Fibroblast of mammary gland (primary cell): Measurements from ENCODE around the gene MOB3B.

Source experiments
- DNase-seq: peaks from one replicate; pipeline ENCODE4 v3.0.0-alpha.2; 2010; ENCODE audit warnings: low read depth
- H3K4me3 ChIP-seq: 2 replicates; pipeline ENCODE4 v1.5.1; 2011; ENCODE audit warnings: low read depth, mild to moderate bottlenecking, low read length, moderate library complexity; ENCODE audit not compliant: control insufficient read depth
- CTCF ChIP-seq: conservative IDR thresholded peaks from 2 replicates; pipeline ENCODE4 v1.5.1; 2011; ENCODE audit warnings: low read depth, low read length, inconsistent platforms; ENCODE audit not compliant: control insufficient read depth, insufficient read depth

Gene MOB3B

GRCh38 chr9:27337236-27337635 lies 192.4 kb downstream of the MOB3B start:
- no peak for TF ChIP-seq CTCF
- no peak for DNase-seq
- no peak overlapping the region for H3K4me3 ChIP-seq

- TF ChIP-seq CTCF, result no peak
- no peak for DNase-seq
- H3K4me3 ChIP-seq, result no peak overlapping the region
Observed at GRCh38 chr9:27336829-27337228, 192.8 kb downstream of the MOB3B start.

- no peak overlapping the region for H3K4me3 ChIP-seq
- TF ChIP-seq CTCF, result no peak
- DNase-seq, result no peak
Observed at GRCh38 chr9:27336126-27336525, 193.5 kb downstream of the MOB3B start.

- DNase-seq, result no peak
- no peak for TF ChIP-seq CTCF
- no peak overlapping the region for H3K4me3 ChIP-seq
Observed at GRCh38 chr9:27335075-27335474, 194.5 kb downstream of the MOB3B start.

GRCh38 chr9:27333241-27334052 lies 196.2 kb downstream of the MOB3B start:
- peak; percentile 74 for TF ChIP-seq CTCF
- DNase-seq, result peak; percentile 77
- no peak overlapping the region for H3K4me3 ChIP-seq

- DNase-seq, result no peak
- TF ChIP-seq CTCF, result no peak
Observed at GRCh38 chr9:27331393-27331792, 198.2 kb downstream of the MOB3B start.

More at GRCh38 chr9:27331393-27331792, 198.2 kb downstream of the MOB3B start:
- no peak overlapping the region for H3K4me3 ChIP-seq
